PFSK-1 (cell line): ENCODE results near the gene WDR91.

Source experiments
- POLR2AphosphoS5 ChIP-seq: IDR thresholded peaks from 2 replicates; pipeline ENCODE4 v1.6.1; 2012; ENCODE audit warnings: low read depth, mild to moderate bottlenecking, control low read depth, low read length, moderate library complexity
- TAF1 ChIP-seq: IDR thresholded peaks from 2 replicates; pipeline ENCODE4 v1.6.1; 2012; ENCODE audit warnings: low read length, control low read depth, borderline replicate concordance; ENCODE audit not compliant: insufficient read depth
- TF ChIP-seq, protein P1 (sequence below), 2 experiments: IDR thresholded peaks; 2 replicates each; pipeline versions ENCODE4 v1.6.1 to v1.8.0; 2011 to 2012; ENCODE audit warnings: low read depth in 2 of 2, low read length in 2 of 2, control low read depth in 1 of 2, inconsistent platforms in 1 of 2, mild to moderate bottlenecking in 1 of 2, moderate library complexity in 1 of 2; ENCODE audit not compliant: insufficient read depth in 1 of 2

DNA sequence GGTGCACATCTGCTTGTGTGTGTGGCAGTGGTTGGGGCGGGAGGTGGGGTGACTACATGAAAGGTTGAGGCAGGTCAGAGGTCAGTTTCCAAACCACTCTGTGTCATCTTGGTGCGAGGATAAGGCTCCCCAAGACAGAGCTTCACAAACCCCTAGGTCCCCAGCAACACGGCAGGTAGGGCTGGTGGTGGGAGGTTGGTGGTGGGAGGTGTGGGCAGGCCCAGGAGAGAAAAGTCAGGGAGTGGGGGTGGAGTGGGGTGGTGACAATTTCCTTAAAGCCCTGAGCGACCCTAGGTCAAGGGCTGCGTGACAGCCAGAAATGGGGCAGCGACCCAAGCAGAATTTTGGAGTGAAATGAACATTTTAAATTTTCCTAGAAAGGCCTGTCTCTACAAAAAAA is 20.8 kb upstream of the WDR91 start:
- TF ChIP-seq POLR2AphosphoS5 (no peak), TAF1 (no peak)
- TF ChIP-seq, protein P1, sequence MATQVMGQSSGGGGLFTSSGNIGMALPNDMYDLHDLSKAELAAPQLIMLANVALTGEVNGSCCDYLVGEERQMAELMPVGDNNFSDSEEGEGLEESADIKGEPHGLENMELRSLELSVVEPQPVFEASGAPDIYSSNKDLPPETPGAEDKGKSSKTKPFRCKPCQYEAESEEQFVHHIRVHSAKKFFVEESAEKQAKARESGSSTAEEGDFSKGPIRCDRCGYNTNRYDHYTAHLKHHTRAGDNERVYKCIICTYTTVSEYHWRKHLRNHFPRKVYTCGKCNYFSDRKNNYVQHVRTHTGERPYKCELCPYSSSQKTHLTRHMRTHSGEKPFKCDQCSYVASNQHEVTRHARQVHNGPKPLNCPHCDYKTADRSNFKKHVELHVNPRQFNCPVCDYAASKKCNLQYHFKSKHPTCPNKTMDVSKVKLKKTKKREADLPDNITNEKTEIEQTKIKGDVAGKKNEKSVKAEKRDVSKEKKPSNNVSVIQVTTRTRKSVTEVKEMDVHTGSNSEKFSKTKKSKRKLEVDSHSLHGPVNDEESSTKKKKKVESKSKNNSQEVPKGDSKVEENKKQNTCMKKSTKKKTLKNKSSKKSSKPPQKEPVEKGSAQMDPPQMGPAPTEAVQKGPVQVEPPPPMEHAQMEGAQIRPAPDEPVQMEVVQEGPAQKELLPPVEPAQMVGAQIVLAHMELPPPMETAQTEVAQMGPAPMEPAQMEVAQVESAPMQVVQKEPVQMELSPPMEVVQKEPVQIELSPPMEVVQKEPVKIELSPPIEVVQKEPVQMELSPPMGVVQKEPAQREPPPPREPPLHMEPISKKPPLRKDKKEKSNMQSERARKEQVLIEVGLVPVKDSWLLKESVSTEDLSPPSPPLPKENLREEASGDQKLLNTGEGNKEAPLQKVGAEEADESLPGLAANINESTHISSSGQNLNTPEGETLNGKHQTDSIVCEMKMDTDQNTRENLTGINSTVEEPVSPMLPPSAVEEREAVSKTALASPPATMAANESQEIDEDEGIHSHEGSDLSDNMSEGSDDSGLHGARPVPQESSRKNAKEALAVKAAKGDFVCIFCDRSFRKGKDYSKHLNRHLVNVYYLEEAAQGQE (IDR thresholded peaks at IDR 0.05; ENCODE audit: insufficient read depth in 1 of 2, low read depth in 2 of 2, low read length in 2 of 2), result no peak
